ENCODE data around the gene NUAK2. TPM values are rescaled to one million over a fixed set of nuclear protein-coding genes. Genes with fewer than 3 reads are reported as not detected.

NUAK2 gene
- total RNA-seq, 2 experiments from 2014 or later = 14.9 to 15.3 TPM

DNA sequence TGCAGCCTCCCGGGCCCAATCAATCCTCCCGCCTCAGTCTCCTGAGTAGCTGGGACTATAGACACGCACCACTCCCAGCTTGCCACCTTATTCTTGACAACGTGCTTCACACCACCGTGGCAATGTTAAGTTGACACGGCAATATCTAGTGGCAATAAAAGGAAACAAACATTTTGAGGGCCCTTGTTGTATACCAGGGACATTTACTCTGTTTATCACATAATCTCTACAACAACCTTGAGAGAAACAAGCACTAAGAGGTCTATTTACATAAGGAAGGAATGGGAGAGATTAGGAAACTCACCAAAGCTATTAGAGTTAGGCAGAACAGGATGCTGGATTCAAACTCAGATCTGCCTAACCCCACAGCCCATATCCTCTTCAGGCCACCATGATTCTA, 32.1 kb upstream of the NUAK2 start:
- no peak for ATAC-seq (ENCODE audit: poor library complexity)
- H3K36me3 Mint-ChIP-seq (ENCODE audit: low read depth) = no peaks in the 10 kb centered on the region
- H3K4me1 Mint-ChIP-seq (ENCODE audit: low read depth) = no peaks in the 10 kb centered on the region
- no peaks in the 10 kb centered on the region for H3K4me1 ChIP-seq (ENCODE audit: insufficient read depth, low read length)
- H3K9me3 ChIP-seq (ENCODE audit: control insufficient read depth in 1 of 2, insufficient read depth in 1 of 2, low read length in 2 of 2) = no peaks in the 10 kb centered on the region
- ChIA-PET CTCF (interaction anchor here (0.6 to 3.6 kb wide), 15 partner anchors 9 to 358 kb away, joined by 3 to 41 read pairs (median 4); no protein-coding TSS in a partner anchor), POLR2A (interaction anchor here (0.8 to 1.5 kb wide), 5 partner anchors 68 to 132 kb away, joined by 3 to 8 read pairs (median 6); no protein-coding TSS in a partner anchor)
- H3K9me3 Mint-ChIP-seq = no peaks in the 10 kb centered on the region
- DNase-seq = no peak
- H3K4me3 ChIP-seq (ENCODE audit: low read length) = no peak overlapping the region
- intact Hi-C loops (cut with DNase I, micrococcal nuclease) = loop anchor here (1.0 to 2.0 kb wide), 4 partner anchors 131 to 171 kb away; no protein-coding TSS in a partner anchor
- peaks cover 19% of the 10 kb centered on the region for H3K27me3 Mint-ChIP-seq
- no peak overlapping the region for H3K27ac ChIP-seq (ENCODE audit: low read depth in 1 of 2, low read length in 2 of 2)
- H3K36me3 ChIP-seq (ENCODE audit: insufficient read depth, low read length) = no peaks in the 10 kb centered on the region
- peaks cover 2 to 7% of the 10 kb centered on the region in 2 experiments for H3K27me3 ChIP-seq (ENCODE audit: control insufficient read depth in 1 of 2, insufficient read depth in 2 of 2, low read length in 2 of 2)
- H3K4me3 Mint-ChIP-seq = no peak overlapping the region
- H3K27ac Mint-ChIP-seq = no peak overlapping the region
- TF ChIP-seq CTCF (IDR thresholded peaks at IDR 0.05) = no peak

- ChIA-PET CTCF (interaction anchor here (1.0 to 3.6 kb wide), 4 partner anchors 79 to 358 kb away, joined by 3 to 41 read pairs (median 15); no protein-coding TSS in a partner anchor), POLR2A (no interaction called here)
- H3K27me3 Mint-ChIP-seq = peaks cover 19% of the 10 kb centered on the region
Measured at GRCh38 chr1:205353191-205353590, 31.6 kb upstream of the NUAK2 start.

GRCh38 chr1:205351984-205352713, 30.6 kb upstream of the NUAK2 start:
- H3K36me3 Mint-ChIP-seq (ENCODE audit: low read depth) = no peaks in the 10 kb centered on the region
- no peak for DNase-seq
- ChIA-PET POLR2A (no interaction called here), CTCF (interaction anchor here (1.6 to 3.6 kb wide), 3 partner anchors 78 to 134 kb away, joined by 3 to 41 read pairs (median 26); no protein-coding TSS in a partner anchor)
- H3K9me3 Mint-ChIP-seq = no peaks in the 10 kb centered on the region
- H3K4me3 Mint-ChIP-seq = no peak overlapping the region
- H3K4me3 ChIP-seq (ENCODE audit: low read length) = no peak overlapping the region
- TF ChIP-seq CTCF (IDR thresholded peaks at IDR 0.05) = no peak
- no peaks in the 10 kb centered on the region for H3K36me3 ChIP-seq (ENCODE audit: insufficient read depth, low read length)
- H3K4me1 Mint-ChIP-seq (ENCODE audit: low read depth) = no peaks in the 10 kb centered on the region
- no peaks in the 10 kb centered on the region for H3K9me3 ChIP-seq (ENCODE audit: control insufficient read depth in 1 of 2, insufficient read depth in 1 of 2, low read length in 2 of 2)
- no peak for ATAC-seq (ENCODE audit: poor library complexity)
- peaks cover 18% of the 10 kb centered on the region for H3K27me3 Mint-ChIP-seq
- no peak overlapping the region for H3K27ac Mint-ChIP-seq
- no peaks in the 10 kb centered on the region for H3K4me1 ChIP-seq (ENCODE audit: insufficient read depth, low read length)
- peaks cover 5% of the 10 kb centered on the region in 2 experiments for H3K27me3 ChIP-seq (ENCODE audit: control insufficient read depth in 1 of 2, insufficient read depth in 2 of 2, low read length in 2 of 2)
- H3K27ac ChIP-seq (ENCODE audit: low read depth in 1 of 2, low read length in 2 of 2) = no peak overlapping the region
- intact Hi-C loops (cut with DNase I, micrococcal nuclease) = no loop called here

More at GRCh38 chr1:205353191-205353590, 31.6 kb upstream of the NUAK2 start:
- Mint-ChIP-seq H3K4me1 (ENCODE audit: low read depth) (no peaks in the 10 kb centered on the region), H3K9me3 (no peaks in the 10 kb centered on the region), H3K27ac (no peak overlapping the region), H3K4me3 (no peak overlapping the region), H3K36me3 (ENCODE audit: low read depth) (no peaks in the 10 kb centered on the region)
- Histone ChIP-seq H3K27ac (ENCODE audit: low read depth in 1 of 2, low read length in 2 of 2) (no peak overlapping the region), H3K4me1 (ENCODE audit: insufficient read depth, low read length) (no peaks in the 10 kb centered on the region), H3K9me3 (ENCODE audit: control insufficient read depth in 1 of 2, insufficient read depth in 1 of 2, low read length in 2 of 2) (no peaks in the 10 kb centered on the region), H3K36me3 (ENCODE audit: insufficient read depth, low read length) (no peaks in the 10 kb centered on the region), H3K27me3 (ENCODE audit: control insufficient read depth in 1 of 2, insufficient read depth in 2 of 2, low read length in 2 of 2) (peaks cover 0 to 5% of the 10 kb centered on the region in 2 experiments), H3K4me3 (ENCODE audit: low read length) (no peak overlapping the region)
- TF ChIP-seq CTCF (IDR thresholded peaks at IDR 0.05) = no peak
- intact Hi-C loops (cut with DNase I, micrococcal nuclease) = no loop called here
- ATAC-seq (ENCODE audit: poor library complexity) (no peak), DNase-seq (no peak)
